Measurements from ENCODE around the gene LNP1.
"Not testable (repeated sequence)": the region's sequence is repeated elsewhere in the genome, so short reads cannot be mapped to it uniquely, and the experiment has no call there.

LNP1 gene, protein sequence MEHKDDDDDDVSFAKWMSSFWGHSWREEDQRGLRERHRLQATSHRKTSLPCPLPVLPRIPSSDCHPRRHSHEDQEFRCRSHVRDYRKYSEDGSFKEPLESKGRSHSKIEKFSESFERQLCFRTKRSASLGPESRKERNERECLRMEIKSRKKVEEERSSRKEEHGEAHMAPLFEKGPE

DNA sequence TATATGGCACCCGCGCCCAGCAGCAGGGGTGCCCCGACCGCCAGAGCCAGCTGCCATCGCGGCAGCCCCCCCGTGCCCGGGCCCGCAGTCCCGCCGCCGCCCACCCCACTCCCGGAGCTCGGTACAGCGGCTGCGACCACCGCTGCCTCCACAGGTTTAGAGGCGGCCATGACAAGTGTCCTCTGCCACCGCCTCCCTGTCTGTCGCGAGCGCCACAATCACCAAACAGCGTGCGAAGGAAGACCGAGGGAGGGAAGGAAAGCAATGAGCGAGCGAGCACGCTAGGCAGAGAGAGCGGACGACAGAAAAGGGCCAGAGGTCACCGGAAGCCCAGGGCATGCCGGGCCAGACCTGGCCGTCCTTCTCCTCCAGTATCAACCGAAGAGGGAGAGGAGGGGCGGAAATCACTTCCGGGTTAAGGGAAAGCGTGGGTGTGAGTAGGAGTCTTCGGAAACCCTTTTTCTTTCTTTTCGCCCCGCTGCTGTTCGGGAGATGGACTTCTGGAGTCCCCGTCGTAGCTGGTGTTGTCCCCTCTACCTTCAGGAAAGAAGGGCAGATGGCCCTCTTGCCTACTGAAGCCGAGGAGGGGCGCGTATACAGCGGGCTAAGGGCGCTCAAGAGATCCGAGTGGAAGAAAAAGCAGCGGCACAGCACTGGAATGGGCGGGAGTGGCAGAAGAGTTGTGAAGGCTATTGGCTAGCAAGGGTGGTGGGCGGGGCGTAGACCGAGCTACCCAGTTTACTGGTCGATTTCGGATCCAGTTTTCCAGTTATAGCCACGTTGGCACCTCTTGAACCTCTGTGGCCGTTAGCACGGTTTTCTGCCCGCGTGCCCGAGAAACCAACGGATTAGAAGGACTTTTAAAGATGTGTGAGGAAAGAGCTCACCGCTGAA lies at the start of gene LNP1, which contains the start of gene TOMM70:
LNP1 (plus strand) TSS at position 760 of the 894 bp plus-strand sequence. CDS start 28,191 bp downstream, outside the sequence.
TOMM70 (minus strand) TSS at position 310 of the 894 bp plus-strand sequence; CDS start at position 170, 140 bp downstream.
- DNase-seq: peak; percentile 87

DNA sequence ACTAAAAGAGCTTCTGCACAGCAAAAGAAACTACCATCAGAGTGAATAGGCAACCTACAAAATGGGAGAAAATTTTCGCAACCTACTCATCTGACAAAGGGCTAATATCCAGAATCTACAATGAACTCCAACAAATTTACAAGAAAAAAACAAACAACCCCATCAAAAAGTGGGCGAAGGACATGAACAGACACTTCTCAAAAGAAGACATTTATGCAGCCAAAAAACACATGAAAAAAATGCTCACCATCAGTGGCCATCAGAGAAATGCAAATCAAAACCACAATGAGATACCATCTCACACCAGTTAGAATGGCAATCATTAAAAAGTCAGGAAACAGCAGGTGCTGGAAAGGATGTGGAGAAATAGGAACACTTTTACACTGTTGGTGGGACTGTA lies 49.6 kb upstream of the LNP1 start:
- not testable (repeated sequence) for DNase-seq

DNA sequence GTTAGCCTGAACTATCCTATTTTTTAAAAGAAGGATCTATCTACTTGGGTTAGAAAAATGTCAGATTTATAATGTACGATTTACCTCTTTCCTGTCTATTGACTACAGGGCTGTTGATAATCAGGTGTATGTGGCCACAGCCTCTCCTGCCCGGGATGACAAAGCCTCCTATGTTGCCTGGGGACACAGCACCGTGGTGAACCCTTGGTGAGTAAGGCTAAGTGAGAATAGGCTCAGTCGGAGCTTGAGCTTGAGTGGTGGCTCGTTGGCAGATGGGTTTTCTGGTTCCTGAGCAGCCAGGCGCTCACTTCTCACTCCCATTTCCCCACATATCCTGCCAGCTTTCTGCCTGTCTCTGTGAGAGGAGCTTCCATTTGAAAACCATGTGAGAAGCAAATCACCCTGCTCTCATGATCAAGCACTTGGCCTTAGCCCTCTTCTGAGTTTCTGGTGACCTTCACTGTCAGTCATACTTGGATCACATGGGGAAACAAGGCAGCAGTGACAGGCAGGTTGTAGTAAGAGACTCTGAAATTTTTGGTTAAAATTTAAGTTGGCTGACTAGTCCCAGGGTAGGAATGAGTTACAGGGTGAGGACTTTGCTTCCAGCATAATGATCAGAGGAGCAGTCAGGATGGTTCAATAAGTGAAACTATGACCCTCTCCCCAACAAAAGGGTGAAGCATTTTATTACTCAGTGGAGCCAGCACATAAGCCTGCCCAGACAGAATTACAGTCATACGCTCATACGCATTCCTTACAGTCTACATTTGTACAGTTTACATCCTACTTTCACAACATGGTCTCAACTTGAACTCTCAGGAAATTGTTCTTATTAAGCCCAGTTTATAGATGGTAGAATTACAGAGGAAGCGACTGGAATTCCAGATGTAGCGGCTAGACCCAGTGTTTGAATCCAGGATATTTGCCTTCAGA lies 48.8 kb upstream of the LNP1 start:
- DNase-seq: no peak

DNA sequence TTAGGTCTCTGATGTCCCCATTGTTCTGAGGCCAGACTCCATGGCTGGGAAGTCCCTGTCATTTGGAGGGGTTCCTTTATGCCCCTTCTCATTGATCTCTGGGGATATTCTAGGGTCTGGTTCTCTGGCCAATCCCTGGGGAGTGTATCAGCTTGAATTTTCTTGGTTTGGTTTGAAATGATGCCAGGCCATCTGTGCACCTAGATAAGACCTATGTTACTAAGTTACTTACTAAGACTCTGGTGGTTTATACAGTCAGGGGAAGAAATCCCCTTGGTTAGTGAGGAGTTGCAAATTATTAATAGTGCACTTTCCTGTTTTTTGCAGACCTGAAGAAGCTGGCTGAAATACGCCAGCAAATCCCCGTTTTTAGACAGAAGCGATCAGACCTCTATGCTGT lies 46.5 kb upstream of the LNP1 start:
- no peak for DNase-seq

DNA sequence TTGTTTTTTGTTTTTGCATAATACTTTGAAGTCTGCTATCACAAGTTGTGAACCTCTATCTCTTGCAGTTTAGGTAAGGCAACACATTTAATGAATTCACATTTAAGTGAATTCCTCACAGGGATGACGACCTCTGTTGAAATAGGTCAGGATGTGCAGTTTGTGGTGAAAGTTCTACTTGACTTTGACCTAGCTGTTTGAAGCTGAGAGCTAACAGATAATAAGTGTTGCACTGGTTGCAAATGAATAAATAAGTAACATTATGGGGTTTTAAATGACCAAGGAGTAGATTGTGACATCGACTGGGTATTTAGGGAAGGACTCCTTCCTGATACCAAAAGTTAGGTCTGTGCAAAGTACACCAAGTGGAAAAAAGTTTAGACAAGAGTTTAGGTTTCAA lies 42.9 kb upstream of the LNP1 start:
- DNase-seq: no peak

DNA sequence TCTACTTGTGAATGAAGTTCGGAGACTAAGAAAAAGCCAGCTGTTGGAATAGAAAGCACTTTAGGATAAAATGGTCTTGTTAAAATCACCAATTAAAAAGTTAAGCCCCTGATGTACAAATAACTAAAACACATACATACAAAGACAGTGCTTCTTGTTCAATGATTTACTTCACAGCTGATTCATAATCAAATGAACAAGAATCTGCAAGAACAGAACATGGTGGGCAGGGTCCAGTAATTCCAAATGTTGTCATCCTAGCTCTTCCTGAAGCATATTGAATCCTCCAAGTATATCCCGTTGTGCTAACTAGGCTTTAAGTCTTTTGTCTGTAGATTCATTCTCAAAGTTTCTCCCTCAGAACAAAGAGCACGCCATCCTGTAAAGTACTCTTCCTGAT lies 42.3 kb upstream of the LNP1 start:
- DNase-seq: no peak

DNA sequence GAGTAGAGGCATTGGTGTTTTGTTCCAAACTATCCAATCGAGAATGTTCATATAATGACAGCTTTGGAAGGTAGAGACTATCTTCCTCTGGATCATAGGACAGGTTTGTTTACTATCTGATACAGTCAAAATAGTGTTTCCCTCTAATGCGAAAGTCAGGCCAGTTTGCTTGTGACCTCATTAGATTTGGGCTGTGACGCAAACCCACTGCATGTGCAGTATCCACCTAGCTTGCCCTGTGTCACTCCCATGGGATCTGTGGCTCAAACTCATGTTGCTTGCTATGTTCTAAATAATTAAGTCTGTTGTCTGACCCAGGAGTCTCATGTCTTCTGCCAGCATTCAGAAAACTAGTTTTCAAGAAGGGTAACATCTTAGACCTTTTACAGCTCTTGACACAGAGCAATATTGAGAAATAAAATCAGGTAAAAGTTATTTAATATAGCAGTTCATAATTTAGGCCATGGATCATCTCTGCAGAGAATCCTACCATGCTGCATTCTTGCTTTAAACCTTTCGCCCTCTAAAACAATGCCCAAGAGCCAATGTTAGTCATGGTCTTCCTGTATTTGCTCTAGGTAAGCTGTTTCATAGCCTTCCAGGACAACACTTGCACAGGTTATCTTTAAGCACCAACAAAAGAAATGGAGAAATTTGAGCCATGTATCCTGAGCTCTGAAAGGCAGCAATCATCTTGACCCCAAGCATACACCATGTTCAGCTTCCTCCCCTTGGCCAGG lies 40.4 kb upstream of the LNP1 start:
- DNase-seq: no peak

DNA sequence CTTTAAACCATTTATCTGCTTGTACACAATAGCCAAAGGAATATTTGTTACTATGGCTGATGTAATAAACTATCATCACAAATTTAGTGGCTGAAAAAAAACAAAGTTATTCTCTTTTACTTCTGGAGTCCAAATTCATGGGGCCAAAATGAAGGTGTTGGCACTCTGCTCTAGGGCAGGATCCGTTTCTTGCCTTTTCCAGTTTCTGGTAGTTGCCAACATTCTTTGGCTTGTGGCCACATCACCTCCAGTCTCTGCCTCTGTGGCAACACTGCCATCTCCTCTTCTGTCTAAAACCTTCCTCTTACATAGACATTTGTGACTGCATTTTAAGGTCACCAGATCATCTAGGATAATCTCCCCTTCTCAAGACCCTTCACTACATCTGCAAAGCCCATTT lies 39.4 kb upstream of the LNP1 start:
- DNase-seq: no peak

DNA sequence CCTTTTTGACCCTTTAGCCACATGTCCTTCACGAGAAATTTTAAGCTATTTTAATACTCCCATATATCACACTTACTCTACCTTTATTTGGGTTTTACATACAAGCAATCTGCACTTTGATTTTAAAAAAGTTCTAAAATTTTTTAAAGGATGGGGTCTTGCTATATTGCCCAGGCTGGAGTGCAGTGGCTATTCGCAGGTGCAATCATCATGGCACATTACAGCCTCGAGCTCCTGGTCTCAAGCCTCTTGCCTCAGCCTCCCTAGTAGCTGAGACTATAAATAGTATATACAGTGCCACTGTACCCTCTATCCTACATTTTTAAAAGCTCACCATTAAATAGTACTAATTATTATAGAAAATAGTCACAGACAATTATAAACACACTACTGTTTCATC lies 36.9 kb upstream of the LNP1 start:
- no peak for DNase-seq

DNA sequence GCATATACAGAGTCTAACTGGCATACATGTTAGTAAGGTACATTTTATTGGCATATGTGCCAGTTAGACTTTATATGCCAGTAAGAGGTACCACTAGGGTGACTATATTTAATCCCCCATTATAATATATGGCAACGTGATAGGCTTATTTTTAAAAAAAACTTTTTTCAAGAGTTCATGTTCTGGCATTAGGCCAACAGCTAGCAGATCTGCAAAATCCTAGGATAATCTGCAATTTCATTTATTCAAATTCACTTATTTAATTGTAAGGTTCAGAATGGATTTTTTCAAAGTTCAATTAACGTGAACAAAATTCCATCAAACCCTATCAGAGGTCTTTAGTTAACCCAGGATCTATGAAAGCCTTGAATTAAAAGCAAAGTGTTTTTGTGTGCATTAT lies 34.9 kb upstream of the LNP1 start:
- no peak for DNase-seq

DNA sequence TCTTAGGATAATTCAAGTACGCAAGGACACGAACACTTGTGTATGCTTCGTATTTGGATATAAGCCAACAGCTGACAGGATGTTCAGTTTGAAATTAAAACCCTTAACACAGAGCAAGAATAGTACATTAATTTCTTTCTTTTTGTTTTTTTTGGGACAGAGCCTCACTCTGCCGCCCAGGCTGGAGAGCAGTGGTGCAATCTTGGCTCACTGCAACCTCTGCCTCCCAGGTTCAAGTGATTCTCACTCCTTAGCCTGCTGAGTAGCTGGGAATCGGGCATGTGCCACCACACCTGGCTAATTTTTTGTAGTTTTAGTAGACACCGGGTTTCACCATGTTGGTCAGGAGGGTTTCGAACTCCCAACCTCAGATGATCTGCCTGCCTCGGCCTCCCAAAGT lies 32.9 kb upstream of the LNP1 start:
- no peak for DNase-seq

DNA sequence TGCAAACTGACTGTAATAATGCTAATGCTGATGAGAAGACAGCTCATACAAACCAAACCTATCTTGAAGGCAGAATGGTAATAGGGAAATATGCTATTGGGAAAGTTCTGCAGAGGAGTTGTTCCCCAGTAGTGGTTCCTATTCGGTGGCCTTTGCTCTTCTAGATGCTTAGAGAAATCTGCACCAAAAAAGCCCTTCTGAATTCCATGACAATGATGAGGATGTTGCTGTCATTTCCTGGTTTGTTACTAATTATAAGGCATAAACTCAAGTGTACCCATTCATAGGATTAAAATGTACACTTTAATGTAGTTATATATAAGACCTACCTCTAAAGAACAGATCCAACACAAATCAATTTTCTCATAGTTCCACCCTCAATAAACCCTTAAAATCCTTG lies 30.6 kb upstream of the LNP1 start:
- no peak for DNase-seq

DNA sequence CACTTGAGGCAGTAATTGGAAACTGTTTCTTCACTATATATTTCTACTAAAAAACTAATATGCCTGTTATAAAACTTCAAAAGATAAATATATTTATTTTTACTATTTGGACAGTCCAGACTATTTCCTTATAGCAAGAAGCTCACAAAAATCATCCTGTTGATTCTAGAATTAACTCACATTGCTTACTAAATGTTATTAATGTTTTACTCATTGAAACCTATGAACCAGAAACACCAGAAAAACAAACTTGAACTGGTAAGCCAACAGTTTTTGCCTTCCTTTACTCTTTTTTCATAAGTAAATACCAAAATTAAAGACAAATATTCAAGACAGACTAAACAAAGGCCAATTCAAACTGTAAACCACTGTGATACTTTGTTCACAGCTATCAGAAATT lies 26.8 kb upstream of the LNP1 start:
- no peak for DNase-seq

DNA sequence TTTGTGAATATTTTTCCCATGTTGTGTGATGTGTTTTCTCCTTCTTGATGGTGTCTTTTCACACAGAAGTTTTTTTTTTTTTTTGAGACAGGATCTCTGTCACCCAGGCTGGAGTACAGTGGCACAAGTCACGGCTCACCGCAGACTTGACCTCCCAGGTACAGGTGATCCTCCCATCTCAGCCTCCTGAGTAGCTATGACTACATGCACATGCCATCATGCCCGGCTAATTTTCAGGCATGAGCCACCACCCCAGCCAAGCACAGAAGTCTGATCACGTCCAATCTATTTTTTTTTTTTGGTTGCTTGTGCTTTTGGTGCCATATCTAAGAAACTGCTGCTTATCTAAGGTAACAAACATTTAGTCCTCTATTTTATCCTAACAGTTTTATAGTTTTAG lies 25.0 kb upstream of the LNP1 start:
- DNase-seq: no peak

DNA sequence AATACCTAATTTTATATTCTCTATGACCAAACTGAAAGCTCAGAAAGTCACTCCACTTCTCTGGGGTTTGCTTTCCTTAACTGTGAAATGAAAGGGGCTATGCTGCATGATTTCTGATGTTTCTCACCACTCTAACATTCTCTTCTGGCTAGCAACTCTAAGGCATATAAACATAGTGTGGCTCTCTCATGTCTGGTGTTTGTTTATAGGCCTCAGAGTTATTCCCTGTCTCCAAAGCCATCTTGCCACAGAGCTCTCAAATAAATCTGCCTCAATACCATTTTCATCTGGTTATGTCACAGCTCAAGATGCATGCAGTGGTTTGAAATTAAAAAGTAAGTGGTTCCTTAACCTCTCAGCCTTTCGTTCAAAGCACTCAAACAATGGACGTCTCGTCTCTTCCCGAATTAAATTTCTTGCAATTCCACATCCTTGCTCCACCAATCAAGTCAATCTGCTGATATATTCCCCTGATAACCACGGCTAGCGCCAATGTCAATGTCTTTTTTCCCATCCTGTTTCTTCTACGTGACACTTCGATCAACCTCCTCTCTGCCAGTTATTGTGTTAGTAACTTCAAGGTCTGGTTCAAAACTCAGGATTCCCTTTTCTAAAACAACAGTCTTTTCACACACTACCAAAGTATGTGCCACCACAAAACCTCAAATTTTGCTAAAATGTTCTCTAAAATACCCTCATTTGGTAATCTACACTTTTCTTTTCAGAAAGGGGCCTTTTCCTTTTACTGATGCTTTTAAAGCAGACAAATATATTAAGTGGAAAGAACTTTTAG lies 16.4 kb upstream of the LNP1 start:
- DNase-seq: no peak

DNA sequence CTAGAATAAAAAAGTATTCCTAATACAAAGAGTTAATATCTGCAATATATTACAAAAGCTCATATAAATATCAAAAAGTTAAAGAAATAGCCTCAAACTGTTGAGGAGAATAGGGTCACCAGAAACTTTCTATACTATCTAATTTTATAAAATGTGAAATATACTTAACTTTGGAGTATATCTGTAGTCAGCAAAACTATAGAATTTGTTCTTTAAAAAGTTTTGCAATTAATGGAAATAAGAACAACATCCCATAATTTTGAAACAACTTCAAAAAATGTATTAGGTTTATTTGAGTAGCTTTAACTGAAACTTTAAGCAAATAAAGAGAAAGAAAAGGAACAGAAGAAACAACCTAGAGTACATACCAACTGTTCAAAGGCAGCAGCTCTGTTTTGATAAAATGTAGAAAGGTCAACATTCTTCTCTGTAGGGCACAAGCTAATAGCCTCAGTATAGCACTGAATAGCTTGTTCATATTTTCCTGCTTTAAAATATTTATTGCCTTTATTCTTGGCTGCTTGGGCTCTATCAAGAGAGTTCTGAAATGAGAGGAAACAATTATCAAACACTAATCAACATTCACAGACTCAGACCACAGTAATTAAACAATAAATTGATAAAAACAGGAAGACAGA lies 14.8 kb upstream of the LNP1 start:
- DNase-seq: no peak

DNA sequence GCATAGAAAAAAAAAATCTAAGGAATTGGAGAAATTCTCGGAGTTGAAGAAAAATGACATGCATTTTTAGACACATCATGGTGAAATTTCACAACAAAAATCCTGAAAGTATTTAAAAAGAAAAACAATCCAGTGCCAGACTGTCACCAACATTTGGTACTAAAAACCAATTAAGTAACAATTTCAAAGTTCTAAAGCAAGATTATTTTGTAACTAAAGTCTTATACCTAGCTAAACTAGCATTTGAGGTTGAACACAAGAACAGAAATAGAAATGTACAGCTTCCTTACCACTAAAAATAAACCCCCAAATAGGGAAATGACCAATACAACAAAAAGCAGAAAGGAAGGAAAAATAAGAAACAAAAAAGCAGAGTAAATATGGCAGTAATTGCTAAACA lies 12.3 kb upstream of the LNP1 start:
- no peak for DNase-seq

DNA sequence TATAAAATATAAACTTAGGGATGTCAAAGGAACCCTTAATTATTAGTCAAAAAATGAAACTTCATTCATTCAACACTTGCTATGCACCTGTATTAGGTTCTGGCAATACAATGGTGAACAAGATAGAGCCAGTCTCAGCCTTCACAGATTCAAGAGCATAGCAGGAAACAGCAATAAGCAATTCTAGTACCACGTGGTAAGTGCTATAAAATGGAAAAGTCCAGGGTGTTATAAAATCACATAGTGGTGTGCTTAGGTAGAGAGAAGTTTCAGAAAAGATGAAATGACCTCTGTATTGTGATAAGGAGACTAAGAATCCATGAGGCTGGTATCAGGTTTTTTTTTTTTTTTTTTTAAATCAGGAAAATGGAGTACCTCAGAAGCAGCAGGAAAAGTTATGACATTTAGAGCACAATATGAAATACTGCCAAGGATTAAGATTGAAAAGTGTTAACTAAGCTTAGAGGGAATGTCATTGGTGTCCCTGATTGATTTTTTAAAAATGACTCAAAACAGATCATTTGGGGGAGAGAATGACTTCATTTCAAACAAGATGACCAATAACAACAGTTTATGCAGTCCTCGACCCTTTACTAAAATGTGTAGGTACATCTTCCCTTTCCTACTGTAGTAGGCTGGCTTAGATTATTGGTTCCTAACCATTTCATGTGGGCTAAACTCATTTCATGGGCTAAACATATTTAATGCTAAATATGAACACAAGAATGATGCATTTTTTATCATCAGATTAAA lies 5.5 kb upstream of the LNP1 start:
- DNase-seq: no peak

DNA sequence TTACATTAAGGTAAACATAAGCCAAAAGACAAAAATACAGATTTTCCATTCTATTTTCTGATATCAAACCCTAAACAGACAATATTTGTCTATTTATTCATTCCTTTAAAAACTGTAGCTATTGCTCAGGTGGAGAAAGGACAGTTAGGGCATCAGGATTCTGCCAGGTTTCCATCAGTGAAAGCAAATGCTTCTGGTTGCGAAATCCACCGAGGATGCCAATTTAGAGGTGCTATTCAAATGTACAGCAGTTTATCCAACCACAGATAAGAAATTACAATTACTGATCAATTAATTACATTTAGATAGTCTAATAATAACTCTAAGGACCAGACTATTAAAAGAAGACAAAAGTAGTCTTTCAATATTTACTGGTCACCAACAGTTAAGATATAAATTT lies 4.4 kb upstream of the LNP1 start:
- DNase-seq: no peak

DNA sequence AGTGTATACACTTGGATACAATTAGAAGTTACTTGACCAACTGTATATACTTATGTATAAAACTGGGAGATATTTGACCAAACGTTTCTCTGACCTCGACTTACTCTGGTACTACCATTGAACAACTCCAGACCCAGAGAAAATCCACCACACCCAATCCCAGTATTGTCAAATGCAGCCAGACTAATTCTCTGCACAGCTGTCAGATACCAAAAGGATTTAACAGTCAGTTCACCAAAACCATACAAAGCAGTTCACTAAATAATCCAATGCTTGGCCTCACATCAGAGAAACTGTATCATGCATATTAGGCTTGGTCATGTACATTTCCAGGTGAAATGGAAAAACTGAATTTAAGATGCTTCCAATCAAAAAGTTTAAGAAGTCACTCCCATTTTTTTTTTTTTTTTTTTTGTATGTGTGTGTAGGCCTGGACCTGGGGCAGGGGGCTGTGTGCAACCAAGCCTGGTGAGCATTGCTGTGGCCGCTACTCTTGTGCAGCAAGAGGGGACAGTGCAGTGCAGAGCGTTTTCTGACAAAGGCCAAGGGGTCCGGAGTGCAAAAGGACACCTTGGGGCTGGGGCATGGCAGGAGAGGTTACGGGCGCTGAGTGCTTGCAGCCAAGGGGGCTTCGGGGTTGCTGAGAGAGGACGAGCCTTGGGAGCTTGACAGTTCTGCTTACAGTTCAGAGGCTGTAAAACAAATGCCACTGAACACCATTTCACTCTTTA lies 1.8 kb upstream of the LNP1 start:
- no peak for DNase-seq
